ENCODE data around the gene TMEM39B. TPM values are rescaled to one million over a fixed set of nuclear protein-coding genes. Genes with fewer than 3 reads are reported as not detected.
"Not testable (repeated sequence)": the region's sequence is repeated elsewhere in the genome, so short reads cannot be mapped to it uniquely, and the experiment has no call there.

The TMEM39B gene
- total RNA-seq, 4 donors from 2014 or later: 2.6 to 35.8 (median 3.5) TPM

DNA sequence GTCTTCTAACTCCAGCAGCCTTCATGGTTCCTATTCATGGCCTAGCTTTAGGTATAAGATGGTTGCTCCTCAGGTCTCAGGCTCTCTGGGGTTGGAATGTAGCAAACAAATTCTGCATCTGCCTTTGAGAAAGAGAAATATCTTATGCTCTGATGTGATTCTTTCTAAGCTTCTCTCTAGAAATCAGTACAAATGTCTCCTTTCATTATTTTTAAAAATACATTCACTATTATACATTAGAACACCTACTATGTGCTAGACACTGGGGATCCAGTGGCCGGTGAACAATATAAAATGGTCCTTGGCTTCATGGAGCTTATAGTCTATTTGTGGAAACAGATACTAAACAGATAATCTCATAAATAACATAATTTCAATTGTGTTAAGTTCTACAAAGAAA, 16.1 kb upstream of the TMEM39B start:
- H3K4me1 ChIP-seq: no peaks in the 10 kb centered on the region
- WGBS, 2 donors (ENCODE audit: low coverage in 1 of 2): 95 to 100% methylated on average over 1 of the region's 1 CpG
- TF ChIP-seq, protein P1, sequence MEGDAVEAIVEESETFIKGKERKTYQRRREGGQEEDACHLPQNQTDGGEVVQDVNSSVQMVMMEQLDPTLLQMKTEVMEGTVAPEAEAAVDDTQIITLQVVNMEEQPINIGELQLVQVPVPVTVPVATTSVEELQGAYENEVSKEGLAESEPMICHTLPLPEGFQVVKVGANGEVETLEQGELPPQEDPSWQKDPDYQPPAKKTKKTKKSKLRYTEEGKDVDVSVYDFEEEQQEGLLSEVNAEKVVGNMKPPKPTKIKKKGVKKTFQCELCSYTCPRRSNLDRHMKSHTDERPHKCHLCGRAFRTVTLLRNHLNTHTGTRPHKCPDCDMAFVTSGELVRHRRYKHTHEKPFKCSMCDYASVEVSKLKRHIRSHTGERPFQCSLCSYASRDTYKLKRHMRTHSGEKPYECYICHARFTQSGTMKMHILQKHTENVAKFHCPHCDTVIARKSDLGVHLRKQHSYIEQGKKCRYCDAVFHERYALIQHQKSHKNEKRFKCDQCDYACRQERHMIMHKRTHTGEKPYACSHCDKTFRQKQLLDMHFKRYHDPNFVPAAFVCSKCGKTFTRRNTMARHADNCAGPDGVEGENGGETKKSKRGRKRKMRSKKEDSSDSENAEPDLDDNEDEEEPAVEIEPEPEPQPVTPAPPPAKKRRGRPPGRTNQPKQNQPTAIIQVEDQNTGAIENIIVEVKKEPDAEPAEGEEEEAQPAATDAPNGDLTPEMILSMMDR (IDR thresholded peaks at IDR 0.05): no peak
- no peak for TF ChIP-seq POLR2AphosphoS5 (IDR thresholded peaks at IDR 0.05)
- TF ChIP-seq EP300 (IDR thresholded peaks at IDR 0.05; ENCODE audit: low read depth): no peak
- no peak for TF ChIP-seq POLR2A (IDR thresholded peaks at IDR 0.05)
- H3K27ac ChIP-seq: no peak overlapping the region
- in situ Hi-C loops (cut with MboI; ENCODE audit: low pct_ligation_motif_present in 1 of 4, low pct_unique_long_range_greater_than_20kb in 1 of 4, low sequenced_read_pairs in 3 of 4) (no loop called here), intact Hi-C loops (cut with DNase I; ENCODE audit: low total_unique reads) (no loop called here)
- H3K36me3 ChIP-seq: peaks cover 0 to 66% (median 31%) of the 10 kb centered on the region in 4 donors
- DNase-seq: no peak
- no peak overlapping the region for H3K4me3 ChIP-seq
- no peaks in the 10 kb centered on the region for H3K9me3 ChIP-seq
- no peaks in the 10 kb centered on the region for H3K27me3 ChIP-seq

DNA sequence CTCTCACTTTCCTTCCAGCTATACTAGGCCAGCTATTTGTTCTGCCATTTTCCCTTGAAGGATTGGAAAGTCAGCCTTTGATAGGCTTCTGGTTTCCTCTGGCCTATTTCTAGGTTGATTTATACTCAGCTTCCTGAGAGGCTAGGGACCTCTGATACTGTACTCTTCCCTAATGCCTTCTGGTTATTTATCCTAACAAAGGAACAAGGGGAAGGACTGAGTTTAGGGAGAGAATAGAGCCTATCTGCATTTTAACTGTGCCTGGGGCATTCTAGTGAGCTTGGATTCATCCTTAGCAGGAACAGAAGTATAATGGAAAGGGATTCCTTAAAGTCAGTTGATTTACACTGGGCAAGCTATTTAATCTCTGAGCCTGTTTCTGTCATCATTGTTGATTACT, 11.8 kb upstream of the TMEM39B start:
- TF ChIP-seq, protein P1 (IDR thresholded peaks at IDR 0.05): no peak
- no peak for TF ChIP-seq POLR2AphosphoS5 (IDR thresholded peaks at IDR 0.05)
- TF ChIP-seq EP300 (IDR thresholded peaks at IDR 0.05; ENCODE audit: low read depth): no peak
- no peak for TF ChIP-seq POLR2A (IDR thresholded peaks at IDR 0.05)
- no peaks in the 10 kb centered on the region for H3K27me3 ChIP-seq
- peaks cover 0 to 11% (median 5%) of the 10 kb centered on the region in 4 donors for H3K4me1 ChIP-seq
- intact Hi-C loops (cut with DNase I; ENCODE audit: low total_unique reads): no loop called here
- DNase-seq: no peak
- H3K4me3 ChIP-seq: no peak overlapping the region
- in situ Hi-C loops (cut with MboI; ENCODE audit: low pct_ligation_motif_present in 1 of 4, low pct_unique_long_range_greater_than_20kb in 1 of 4, low sequenced_read_pairs in 3 of 4): no loop called here
- H3K9me3 ChIP-seq: no peaks in the 10 kb centered on the region
- H3K36me3 ChIP-seq: peaks cover 0 to 30% (median 15%) of the 10 kb centered on the region in 4 donors
- no peak overlapping the region for H3K27ac ChIP-seq

DNA sequence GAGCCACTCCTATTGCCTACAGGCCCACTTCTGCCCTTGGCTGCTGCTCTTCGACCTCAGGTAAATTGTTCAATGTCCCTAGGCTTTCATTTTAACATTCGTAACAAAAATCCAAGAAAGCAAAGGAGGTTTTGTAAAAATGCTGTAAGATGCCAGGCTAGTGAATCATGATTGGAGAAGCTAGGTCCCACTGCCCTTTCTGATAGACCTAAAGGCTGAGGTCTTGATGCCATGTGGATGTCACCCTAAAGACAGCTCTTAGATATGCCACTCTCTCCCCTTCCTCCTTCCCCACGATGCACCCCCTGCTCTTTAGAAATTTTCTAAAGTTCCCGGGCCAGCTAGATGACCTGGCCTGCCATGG, 9.9 kb upstream of the TMEM39B start:
- in situ Hi-C loops (cut with MboI; ENCODE audit: low pct_ligation_motif_present in 1 of 4, low pct_unique_long_range_greater_than_20kb in 1 of 4, low sequenced_read_pairs in 3 of 4) (no loop called here), intact Hi-C loops (cut with DNase I; ENCODE audit: low total_unique reads) (loop anchor here (2.0 kb wide), 1 partner anchor 42 kb away; no protein-coding TSS in a partner anchor)
- H3K36me3 ChIP-seq: peaks cover 0 to 30% (median 14%) of the 10 kb centered on the region in 4 donors
- H3K9me3 ChIP-seq: no peaks in the 10 kb centered on the region
- TF ChIP-seq, protein P1 (IDR thresholded peaks at IDR 0.05): no peak
- no peak for TF ChIP-seq POLR2A (IDR thresholded peaks at IDR 0.05)
- TF ChIP-seq POLR2AphosphoS5 (IDR thresholded peaks at IDR 0.05): no peak
- no peak for DNase-seq
- peak overlapping the region; percentile 28 to 58 (median 38) for H3K27ac ChIP-seq
- H3K4me3 ChIP-seq: no peak overlapping the region
- H3K4me1 ChIP-seq: peaks cover 0 to 27% (median 14%) of the 10 kb centered on the region in 4 donors
- WGBS, 2 donors (ENCODE audit: low coverage in 1 of 2): 79 to 80% methylated on average over 1 to 4 of the region's 4 CpGs
- H3K27me3 ChIP-seq: no peaks in the 10 kb centered on the region

DNA sequence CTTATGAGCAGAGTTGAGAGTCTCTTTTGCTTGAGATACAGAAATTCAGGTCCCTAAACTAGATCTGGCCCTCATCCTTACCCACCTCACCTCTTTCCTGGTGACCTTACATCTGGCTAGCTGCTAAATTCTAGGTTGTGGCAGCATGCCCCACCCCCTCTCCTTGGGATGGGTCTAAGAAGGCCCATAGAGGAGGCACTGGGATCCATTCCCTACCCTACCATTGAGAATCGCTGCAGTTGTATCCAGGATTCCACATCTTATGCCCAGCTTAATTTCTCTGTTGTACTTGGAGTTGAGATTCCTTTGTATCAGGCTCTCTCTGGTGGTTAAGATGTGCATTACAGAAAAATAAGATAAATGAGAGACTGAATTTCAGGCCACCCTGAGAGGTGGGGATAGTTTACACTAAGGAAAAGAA, 9.5 kb upstream of the TMEM39B start:
- intact Hi-C loops (cut with DNase I; ENCODE audit: low total_unique reads): loop anchor here (2.0 kb wide), 1 partner anchor 42 kb away; no protein-coding TSS in a partner anchor
- H3K27ac ChIP-seq: peak overlapping the region; percentile 28 to 58 (median 38)
- no peak overlapping the region for H3K4me3 ChIP-seq
- peaks cover 0 to 27% (median 14%) of the 10 kb centered on the region in 4 donors for H3K4me1 ChIP-seq
- H3K9me3 ChIP-seq: no peaks in the 10 kb centered on the region
- TF ChIP-seq, protein P1 (IDR thresholded peaks at IDR 0.05): peak; percentile 50 to 72 (median 60)
- TF ChIP-seq POLR2A (IDR thresholded peaks at IDR 0.05): no peak
- H3K36me3 ChIP-seq: peaks cover 0 to 27% (median 13%) of the 10 kb centered on the region in 4 donors
- H3K27me3 ChIP-seq: no peaks in the 10 kb centered on the region
- in situ Hi-C loops (cut with MboI; ENCODE audit: low pct_ligation_motif_present in 1 of 4, low pct_unique_long_range_greater_than_20kb in 1 of 4, low sequenced_read_pairs in 3 of 4): no loop called here
- 12 to 33% methylated on average over 1 of the region's 1 CpG for WGBS, 2 donors (ENCODE audit: low coverage in 1 of 2)
- no peak for DNase-seq

DNA sequence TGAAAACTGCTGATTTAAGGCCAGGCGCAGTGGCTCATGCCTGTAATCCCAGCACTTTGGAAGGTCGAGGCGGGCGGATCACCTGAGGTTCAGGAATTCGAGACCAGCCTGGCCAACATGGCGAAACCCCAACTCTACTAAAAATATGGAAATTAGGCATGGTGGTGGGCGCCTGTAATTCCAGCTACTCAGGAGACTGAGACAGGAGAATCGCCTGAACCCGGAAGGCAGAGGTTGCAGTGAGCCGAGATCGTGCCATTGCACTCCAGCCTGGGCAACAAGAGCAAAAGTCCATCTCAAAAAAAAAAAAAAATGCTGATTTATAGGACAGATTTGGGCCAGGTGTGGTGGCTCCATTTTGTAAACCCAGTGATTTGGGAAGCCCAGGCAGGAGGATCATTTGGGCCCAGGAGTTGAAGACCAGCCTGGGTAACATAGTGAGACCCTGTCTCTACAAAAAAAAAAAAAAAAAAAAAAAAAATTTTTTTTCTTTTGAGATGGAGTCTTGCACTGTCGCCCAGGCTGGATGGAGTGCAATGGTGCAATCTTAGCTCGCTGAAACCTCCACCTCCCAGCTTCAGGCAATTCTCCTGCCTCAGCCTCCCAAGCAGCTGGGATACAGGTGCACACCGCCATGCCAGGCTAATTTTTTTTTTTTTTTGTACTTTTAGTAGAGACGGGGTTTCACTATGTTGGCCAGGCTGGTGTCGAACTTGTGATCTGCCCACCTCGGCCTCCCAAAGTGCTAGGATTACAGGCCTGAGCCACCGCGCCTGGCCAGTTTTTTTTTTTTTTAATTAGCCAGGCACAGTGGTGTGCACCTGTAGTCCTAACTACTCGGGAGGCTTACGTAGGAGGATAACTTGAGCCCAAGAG, 6.9 kb upstream of the TMEM39B start:
- 0 to 64% methylated on average over 1 to 21 of the region's 21 CpGs for WGBS, 2 donors (ENCODE audit: low coverage in 1 of 2)
- DNase-seq; in situ Hi-C loops (cut with MboI; ENCODE audit: low pct_ligation_motif_present in 1 of 4, low pct_unique_long_range_greater_than_20kb in 1 of 4, low sequenced_read_pairs in 3 of 4); H3K27me3 ChIP-seq; H3K9me3 ChIP-seq; H3K4me3 ChIP-seq; H3K36me3 ChIP-seq; intact Hi-C loops (cut with DNase I; ENCODE audit: low total_unique reads): not testable (repeated sequence)
- Histone ChIP-seq H3K4me1 (peaks cover 0 to 30% (median 14%) of the 10 kb centered on the region in 4 donors), H3K27ac (peak overlapping the region in 2 of 4 donors; percentile 12 to 41)
